HK-2 (cell line): ENCODE results near the gene LIMK1.

Source experiments
- DNase-seq: peaks from one replicate; pipeline ENCODE4 v3.0.0-alpha.2; 2018; ENCODE audit not compliant: unreplicated experiment

The LIMK1 gene

DNA sequence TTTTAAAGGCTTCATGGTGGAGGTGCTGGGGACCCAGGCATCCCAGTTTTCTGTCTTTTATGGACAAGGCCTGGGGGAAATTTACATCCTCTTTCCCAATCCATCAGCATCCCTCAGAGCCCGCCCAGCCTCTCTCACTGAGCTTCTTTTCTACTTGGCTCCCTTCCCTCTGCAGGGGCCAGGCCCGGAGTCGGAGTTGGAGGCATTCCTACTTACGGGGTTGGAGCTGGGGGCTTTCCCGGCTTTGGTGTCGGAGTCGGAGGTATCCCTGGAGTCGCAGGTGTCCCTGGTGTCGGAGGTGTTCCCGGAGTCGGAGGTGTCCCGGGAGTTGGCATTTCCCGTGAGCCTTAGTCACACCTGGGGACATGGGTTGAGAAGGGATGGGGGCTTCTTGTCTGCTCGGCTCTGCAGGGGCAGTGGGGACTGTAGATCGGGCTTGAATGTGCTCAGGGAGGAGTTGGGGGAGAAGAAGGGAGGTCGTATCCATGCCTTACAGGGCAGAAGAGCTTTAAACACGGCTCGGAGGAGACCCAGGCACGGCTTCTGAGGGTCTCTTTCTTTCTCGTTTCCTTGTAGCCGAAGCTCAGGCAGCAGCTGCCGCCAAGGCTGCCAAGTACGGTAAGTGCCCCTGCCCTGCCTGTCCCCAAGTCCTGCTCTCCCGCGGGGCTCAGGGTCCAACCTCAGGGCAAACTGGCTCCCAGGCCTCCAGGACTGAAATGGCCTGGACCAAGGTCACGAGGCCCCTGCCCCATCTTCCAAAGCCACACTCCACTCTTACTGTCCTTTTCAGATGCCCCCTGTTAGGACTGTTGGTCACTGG, 27.3 kb upstream of the LIMK1 start:
- DNase-seq, result no peak

DNA sequence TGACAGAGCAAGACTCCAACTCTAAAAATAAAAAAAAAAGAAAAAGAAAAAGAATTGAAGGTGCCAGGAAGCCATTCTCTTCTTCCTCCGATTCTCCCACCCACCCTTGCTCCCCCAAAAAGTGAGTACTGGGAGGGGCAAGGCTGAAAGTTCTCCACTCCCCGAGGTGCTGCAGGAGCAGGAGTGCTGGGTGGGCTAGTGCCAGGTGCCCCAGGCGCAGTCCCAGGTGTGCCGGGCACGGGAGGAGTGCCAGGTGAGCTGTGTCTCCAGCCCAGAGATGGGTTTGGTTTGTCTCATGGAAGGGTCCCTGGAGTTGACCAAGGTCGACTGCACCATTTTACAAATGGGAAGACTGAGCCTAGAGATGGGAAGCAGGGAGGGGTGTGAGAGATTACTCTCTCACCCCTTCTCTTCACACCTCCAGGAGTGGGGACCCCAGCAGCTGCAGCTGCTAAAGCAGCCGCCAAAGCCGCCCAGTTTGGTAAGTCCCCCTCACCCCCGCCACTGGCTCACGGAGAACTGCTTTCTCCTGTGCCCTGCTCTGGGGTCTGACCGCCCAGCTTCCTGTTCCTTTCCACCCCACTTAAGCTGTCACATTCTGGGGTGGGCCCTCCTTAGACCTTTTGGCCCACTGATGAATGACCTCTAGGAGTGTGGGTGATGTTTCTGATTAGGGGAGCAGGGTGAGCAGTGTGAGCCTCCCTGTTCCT, 26.2 kb upstream of the LIMK1 start:
- no peak for DNase-seq

DNA sequence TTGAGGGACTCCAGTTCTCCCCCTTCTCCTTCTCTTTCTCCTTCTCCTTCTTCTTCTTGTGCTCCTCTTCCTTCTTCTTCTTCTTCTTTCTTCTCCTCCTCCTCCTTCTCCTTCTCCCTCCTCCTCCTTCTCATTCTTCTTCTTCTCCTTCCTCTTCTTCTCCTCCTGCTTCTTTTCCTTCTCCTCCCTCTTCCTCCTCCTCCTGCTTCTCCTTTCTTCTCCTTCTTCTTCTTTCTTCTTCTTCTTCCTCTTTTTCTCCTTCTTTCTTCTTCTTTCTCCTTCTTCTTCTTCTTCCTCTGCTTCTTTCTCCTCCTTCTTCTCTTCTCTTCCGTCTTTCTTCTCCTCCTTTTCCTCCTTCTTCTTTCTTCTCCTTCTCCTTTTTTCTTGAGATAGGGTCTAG, 25.6 kb upstream of the LIMK1 start:
- DNase-seq, result no peak

DNA sequence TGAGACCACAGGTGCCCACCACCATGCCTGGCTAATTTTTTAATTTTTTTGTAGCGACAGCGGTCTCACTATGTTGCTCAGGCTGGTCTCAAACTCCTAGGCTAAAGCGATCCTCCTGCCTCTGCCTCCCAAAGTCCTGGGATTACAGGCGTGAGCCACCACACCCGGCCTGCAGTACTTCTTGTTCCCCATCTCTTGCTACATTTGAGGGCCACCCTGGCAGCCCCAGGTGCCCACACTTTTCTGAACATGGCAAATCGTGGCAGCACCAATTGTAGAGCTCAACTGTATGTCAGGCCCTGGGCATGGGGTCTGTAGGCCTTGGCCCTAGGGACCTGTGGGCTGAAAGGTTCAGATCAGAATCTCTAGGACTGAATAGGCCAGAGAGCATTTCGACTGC, 25.1 kb upstream of the LIMK1 start:
- no peak for DNase-seq

DNA sequence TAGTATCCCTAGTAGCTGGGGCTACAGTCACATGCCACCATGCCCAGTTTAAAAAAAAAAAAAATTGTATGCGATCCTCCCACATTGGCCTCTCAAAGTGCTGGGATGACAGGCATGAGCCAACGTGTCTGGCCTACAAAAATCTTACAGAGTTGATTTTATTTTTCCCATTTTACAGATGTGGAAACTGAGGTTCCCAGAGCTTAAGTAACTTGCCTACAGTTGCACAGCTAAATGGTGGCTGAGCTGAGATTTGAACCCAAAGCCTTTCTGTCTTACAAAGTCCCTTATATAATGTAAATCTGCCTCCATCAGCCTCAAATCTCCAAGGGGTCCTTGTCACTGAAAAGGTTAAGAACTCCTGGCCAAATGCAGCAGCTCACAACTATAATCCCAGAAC, 24.6 kb upstream of the LIMK1 start:
- DNase-seq, result no peak

DNA sequence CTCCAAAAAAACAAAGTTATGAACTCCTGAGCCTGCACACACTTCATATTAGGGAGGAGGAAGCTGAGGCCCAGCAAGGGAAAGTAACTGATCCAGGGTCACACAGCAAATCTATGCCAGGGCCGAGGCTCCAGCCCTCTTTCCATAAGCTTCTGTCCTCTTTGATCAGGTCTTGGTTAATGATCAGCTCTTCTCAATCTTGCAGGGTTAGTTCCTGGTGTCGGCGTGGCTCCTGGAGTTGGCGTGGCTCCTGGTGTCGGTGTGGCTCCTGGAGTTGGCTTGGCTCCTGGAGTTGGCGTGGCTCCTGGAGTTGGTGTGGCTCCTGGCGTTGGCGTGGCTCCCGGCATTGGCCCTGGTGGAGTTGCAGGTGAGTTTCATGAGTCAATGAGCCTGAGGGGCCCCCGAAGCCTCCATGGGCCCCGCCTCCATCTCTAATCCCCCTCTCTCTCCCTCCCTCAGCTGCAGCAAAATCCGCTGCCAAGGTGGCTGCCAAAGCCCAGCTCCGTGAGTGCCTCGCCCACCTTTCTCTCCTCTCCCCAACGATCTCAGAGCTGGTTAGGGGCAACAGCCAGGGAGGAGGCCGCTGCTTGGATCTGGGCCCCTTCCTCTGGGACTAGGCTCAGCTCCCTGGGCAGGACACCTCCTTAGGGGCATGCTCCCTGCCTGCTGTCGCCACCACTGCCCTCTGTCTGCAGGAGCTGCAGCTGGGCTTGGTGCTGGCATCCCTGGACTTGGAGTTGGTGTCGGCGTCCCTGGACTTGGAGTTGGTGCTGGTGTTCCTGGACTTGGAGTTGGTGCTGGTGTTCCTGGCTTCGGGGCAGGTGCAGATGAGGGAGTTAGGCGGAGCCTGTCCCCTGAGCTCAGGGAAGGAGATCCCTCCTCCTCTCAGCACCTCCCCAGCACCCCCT, 23.7 kb upstream of the LIMK1 start:
- peak; percentile 41 for DNase-seq

DNA sequence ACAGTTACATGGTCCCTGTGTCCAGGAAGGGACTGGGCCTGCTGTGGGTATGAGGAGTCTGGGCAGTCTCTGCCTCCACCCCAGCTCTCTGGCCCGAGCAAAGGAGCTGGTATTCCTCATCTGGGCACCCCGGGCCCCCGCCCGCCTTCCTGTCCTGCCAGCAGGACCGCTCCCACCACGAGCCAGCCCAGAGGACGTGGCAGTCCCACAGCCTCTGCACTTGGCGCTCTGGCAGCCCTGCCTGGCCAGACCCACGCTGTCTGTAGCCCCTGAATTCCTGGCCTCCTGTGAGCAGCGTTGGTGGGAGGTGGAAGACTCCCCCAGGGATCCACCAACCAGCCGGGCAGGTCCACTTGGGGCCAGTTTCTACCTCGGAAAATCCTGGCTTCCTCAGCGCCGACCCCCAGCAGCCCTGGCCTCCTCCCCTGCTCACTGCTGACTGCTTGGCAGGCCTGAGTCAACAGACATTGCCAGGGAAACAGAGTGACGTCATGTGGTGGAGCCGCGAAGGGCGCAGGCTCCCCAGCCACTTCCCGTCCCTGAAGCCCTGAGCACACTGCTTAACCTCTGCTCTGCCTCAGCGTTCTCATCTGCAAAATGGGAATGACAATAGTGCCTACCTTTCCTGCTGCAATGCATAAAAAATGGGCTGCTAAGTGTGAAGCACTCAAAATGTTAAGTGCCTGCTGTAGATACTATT, 21.6 kb upstream of the LIMK1 start:
- peak; percentile 89 for DNase-seq

DNA sequence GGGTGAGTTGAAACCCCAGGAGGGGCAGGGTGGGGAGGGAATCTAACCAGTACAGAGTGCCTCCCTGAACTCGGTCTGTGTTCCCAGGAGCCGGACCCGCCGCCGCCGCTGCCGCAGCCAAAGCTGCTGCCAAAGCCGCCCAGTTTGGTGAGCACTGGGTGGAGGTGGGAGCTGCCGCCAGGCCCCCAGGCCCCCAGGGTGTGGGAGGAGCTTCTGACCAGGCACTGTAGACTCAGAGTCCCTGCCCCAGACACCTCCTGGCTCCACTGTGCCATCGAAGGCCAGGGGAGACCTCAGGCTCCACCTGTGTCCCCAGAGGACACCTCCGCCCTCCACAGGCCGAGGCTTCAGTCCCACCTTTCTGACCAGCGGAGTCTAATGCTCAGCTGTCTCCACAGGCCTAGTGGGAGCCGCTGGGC, 20.4 kb upstream of the LIMK1 start:
- no peak for DNase-seq

DNA sequence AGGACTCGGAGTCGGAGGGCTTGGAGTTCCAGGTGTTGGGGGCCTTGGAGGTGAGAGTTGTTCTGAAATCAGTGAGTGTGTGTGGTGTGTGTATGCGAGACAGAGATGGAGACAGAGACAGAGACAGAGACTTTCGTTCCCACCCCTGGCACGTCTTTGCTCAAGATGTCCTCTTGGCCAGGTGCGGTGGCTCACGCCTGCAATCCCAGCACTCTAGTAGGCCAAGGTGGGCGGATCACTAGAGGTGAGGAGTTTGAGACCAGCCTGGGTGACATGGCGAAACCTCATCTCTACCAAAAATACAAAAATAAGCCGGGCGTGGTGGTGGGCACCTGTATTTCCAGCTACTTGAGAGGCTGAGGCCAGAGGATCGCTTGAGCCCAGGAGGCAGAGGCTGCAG, 20.0 kb upstream of the LIMK1 start:
- no peak for DNase-seq

DNA sequence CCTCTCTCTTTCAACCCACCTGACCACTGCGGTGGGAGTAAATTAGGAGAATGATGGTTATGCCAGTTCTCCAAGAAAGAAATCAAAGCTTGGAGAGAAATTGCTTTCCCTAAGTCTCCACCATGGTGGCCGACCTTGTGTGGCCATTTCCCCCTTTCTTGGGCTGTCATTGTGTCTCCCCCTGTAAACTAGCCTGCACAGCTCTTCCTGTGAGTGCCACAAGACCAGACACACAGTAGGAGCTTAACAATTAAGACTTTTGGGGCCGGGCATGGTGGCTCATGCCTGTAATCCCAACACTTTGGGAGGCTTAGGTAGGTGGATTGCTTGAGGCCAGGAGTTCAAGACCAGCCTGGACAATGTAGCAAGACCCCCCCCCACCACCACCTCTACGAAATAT, 18.9 kb upstream of the LIMK1 start:
- DNase-seq, result no peak

DNA sequence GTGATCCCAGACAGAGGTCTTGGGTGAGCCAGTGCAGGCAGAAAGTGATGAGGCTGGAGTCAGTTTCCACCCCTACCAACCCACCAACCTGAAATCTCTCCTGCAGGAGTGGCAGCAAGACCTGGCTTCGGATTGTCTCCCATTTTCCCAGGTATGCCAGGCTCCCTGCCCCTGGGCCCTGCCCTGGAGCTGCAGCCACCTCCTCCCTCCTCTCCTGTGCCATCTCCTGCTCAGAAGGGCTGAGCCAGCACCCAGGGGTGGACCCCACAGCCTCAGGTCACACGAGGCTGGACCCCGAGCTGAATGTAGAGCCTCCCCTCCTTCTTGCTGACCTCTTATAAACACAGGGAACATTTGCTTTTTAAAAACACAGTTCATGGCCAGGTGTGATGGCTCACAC, 17.0 kb upstream of the LIMK1 start:
- no peak for DNase-seq

DNA sequence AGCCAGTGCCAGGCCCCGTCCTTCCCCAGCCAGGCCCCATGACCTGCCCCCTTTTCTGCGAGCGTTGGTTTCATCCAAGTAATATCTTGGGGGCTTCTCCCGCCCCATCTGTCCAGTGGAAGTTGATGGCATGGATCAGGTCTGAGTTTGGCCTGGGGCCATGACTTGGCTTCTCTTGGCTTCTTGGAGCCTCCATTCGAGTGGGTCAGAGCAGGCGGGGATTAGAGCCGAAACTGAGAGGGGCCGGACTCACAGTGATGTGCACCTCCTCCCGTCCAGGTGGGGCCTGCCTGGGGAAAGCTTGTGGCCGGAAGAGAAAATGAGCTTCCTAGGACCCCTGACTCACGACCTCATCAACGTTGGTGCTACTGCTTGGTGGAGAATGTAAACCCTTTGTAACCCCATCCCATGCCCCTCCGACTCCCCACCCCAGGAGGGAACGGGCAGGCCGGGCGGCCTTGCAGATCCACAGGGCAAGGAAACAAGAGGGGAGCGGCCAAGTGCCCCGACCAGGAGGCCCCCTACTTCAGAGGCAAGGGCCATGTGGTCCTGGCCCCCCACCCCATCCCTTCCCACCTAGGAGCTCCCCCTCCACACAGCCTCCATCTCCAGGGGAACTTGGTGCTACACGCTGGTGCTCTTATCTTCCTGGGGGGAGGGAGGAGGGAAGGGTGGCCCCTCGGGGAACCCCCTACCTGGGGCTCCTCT, 15.1 kb upstream of the LIMK1 start:
- no peak for DNase-seq

DNA sequence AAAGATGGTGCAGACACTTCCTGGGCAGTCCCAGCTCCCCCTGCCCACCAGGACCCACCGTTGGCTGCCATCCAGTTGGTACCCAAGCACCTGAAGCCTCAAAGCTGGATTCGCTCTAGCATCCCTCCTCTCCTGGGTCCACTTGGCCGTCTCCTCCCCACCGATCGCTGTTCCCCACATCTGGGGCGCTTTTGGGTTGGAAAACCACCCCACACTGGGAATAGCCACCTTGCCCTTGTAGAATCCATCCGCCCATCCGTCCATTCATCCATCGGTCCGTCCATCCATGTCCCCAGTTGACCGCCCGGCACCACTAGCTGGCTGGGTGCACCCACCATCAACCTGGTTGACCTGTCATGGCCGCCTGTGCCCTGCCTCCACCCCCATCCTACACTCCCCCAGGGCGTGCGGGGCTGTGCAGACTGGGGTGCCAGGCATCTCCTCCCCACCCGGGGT, 14.5 kb upstream of the LIMK1 start:
- no peak for DNase-seq

DNA sequence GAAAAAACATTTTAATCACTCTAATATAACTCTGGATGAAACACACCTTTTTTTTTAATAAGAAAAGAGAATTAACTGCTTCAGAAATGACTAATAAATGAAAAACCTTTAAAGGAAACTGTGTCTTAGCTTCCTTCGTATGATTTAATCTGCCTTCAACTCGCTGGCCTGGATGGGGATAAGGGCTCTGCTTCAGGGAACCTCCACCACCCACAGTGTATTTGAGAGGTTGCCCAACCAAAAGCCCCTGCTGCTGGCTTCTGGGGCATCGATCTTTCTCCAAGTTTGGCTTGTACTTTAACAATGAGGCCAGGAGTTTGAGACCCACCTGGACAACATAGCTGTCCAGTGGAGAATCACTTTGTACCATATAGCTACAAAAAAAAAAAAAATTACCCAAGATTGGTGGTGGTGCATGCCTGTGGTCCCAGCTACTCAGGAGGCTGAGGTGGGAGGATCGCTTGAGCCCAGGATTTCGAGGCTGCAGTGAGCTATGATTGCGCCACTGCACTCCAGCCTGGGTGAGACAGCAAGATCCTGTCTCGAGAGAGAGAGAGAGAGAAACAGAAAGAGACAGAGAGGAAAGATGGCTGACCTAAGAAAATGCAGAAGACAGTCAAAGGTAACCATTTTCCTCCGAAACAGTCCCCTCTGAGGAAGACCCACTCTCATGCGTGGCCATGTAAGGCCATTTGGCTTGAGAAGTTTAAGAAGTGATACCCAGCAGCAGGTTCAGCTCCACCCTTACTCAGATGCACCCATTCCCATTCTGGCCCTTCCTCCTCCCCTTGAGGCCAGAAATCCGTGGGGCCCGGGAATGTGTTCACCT, 13.6 kb upstream of the LIMK1 start:
- DNase-seq, result no peak

DNA sequence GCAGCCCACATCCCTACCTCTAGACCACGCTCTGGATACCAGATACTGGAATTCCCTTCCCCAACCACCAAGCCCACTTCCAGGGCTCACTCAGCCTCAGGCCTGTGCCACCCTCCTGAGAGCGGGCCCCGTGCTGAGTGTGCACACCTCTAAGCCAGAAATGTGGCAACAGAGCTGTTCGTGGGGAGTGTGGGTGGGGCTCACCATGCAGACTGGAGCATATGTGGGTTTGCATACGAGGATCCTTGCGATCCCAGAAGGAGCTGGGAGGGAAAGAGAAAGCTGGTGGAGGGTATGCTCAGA, 13.0 kb upstream of the LIMK1 start:
- no peak for DNase-seq

DNA sequence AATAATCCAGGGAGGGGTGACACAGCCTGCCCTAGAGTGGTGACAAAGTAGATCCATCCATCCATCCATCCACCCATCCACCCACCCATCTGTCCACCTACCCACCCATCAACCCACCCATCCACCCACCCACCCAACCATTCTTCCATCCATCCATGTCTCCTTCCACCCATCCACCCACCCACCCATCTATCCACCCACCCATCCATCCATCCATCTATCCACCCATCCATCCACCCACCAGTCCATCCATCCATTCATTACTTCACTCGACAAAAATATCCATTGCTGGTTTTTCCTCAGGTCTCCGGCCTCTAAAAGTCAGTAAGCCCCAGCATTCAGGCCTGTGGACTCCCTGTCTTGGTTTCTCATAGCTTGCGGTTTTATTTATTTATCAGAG, 12.5 kb upstream of the LIMK1 start:
- no peak for DNase-seq

DNA sequence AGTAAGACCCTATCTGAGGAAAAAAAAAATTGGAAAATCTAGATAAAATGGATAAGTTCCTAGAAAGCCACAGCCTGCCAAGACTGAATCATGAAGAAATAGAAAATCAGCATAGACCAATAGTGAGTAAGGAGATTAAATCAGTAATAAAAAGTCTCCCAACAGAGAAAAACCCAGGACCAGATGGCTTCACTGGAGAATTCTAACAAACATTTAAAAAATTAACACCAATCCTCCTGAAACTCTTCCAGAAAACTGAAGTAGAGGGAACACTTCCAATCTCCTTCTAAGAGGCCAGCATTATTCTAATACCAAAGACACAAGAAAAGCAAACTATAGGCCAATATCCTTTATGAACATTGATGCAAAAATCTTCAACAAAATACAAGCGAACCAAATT, 8.8 kb upstream of the LIMK1 start:
- no peak for DNase-seq

DNA sequence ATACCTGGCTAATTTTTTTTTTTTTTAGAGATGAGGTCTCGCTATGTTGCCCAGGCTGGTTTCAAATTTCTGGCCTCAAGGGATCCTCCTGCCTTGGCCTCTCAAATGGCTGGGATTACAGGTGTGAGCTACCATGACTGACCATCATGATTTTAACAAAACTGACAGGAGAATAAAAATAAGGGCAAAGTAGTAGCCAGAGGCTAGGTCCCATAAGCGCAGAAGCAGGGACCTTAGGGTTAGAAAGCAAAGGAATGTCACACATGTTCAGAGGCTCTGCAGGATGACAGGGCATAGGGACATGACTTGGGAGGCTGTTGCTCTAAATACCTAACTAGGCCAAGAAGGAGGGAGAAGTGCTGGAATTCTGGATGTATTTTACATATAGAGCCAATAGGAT, 5.1 kb upstream of the LIMK1 start:
- no peak for DNase-seq

DNA sequence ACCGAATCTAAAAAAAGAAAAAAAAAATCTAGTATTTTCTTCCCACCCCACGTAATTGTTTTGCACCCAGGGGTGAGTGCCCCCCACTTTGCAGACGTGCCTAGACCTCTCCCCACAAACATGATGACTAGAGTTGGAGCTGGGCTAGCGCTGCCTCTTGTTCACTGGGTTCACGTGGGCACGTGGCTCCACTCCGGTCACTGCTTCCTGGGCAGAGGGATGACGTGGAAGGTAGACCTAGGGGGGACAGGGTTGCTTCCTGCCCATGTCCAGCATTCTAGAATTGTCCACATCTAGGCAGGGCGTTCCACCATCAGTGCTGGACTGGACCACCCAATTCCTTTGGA, 861 bp upstream of the LIMK1 start:
- DNase-seq, result no peak

DNA sequence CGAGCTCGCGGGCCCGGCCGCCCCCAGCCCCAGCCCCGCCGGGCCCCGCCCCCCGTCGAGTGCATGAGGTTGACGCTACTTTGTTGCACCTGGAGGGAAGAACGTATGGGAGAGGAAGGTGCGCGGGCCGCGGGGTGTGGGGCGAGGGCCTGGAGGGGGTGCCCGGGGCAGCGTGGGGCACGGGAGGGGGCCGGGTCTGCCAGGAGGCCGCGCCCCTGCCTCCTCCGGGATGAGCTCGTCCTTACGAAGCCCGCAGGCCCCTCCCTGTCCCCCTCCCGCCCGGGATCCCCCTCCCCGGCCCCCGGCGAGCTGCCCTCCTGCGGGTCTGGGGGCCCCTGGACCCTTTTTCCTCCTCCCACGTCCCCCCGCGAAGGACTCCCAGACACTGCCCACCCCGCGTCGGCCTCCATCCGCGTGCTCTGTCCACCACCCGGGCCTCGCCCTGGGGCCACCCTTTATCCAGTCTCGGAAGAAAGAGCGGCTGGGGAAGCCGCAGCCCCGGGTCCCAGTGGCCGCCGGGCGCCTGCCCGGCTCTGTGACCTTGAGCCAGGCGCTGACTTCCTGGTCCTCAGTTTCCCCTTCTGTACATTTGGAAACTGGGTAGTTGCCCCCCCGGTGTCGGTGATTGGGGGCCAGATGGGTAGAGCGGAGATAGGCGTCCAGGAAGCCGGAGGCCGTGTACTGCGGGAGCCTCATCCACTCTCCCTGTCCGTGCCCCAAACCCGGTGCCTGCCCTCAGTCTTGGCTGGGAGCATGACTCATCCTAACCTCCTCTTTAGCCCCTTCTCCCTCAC, 521 bp downstream of the LIMK1 start:
- DNase-seq, result peak; percentile 69
